Measurements from ENCODE around the gene TRIP10.

- no peak for TF ChIP-seq CTCF (IDR thresholded peaks at IDR 0.05)
- no peak for TF ChIP-seq POLR2A (IDR thresholded peaks at IDR 0.05)
Measured at GRCh38 chr19:6790194-6791128, 51.0 kb downstream of the TRIP10 start.
